ENCODE results near the gene SUB1.
"Not testable (repeated sequence)": the region's sequence is repeated elsewhere in the genome, so short reads cannot be mapped to it uniquely, and the experiment has no call there.

DNA sequence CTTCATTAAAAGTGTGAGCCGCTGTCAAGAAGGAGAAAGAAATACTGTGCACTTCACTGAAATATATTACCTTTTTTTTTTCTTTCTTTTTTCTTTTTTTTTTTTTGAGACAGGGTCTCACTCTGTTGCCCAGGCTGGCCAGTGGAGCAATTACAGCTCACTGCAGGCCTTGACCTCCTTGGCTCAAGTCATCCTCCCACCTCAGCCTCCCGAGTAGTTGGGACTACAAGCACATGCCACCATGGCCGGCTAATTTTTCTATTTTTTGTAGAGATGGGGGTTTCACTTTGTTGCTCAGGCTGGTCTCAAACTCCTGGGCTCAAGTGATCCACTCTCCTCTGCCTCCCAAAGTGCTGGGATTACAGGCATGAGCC, 11.9 kb upstream of the SUB1 start:
- TF ChIP-seq, protein P1, sequence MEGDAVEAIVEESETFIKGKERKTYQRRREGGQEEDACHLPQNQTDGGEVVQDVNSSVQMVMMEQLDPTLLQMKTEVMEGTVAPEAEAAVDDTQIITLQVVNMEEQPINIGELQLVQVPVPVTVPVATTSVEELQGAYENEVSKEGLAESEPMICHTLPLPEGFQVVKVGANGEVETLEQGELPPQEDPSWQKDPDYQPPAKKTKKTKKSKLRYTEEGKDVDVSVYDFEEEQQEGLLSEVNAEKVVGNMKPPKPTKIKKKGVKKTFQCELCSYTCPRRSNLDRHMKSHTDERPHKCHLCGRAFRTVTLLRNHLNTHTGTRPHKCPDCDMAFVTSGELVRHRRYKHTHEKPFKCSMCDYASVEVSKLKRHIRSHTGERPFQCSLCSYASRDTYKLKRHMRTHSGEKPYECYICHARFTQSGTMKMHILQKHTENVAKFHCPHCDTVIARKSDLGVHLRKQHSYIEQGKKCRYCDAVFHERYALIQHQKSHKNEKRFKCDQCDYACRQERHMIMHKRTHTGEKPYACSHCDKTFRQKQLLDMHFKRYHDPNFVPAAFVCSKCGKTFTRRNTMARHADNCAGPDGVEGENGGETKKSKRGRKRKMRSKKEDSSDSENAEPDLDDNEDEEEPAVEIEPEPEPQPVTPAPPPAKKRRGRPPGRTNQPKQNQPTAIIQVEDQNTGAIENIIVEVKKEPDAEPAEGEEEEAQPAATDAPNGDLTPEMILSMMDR (IDR thresholded peaks at IDR 0.05; ENCODE audit: low read depth, low read length), result not testable (repeated sequence)
- TF ChIP-seq POLR2A (IDR thresholded peaks at IDR 0.05; ENCODE audit: extremely low read depth, insufficient read length); MAX (IDR thresholded peaks at IDR 0.05; ENCODE audit: low read depth, low read length): not testable (repeated sequence)
